Islet precursor cell (in vitro differentiated cells): Measurements from ENCODE around the gene ACTL7A.
"Not testable (repeated sequence)": the region's sequence is repeated elsewhere in the genome, so short reads cannot be mapped to it uniquely, and the experiment has no call there.

ENCODE experiments used
- DNase-seq: peaks from one replicate; pipeline ENCODE4 v3.0.0-alpha.2; 2018

ACTL7A gene

GRCh38 chr9:108880738-108881316 is 18.8 kb downstream of the ACTL7A start:
- no peak for DNase-seq

GRCh38 chr9:108882052-108882888 is 20.2 kb downstream of the ACTL7A start:
- no peak for DNase-seq

GRCh38 chr9:108883085-108883484 is 21.0 kb downstream of the ACTL7A start:
- DNase-seq: no peak

GRCh38 chr9:108884701-108885100 is 22.6 kb downstream of the ACTL7A start:
- DNase-seq: no peak

- no peak for DNase-seq
Observed at GRCh38 chr9:108885643-108886348, 23.7 kb downstream of the ACTL7A start.

GRCh38 chr9:108886594-108887271 is 24.7 kb downstream of the ACTL7A start:
- DNase-seq: not testable (repeated sequence)

- DNase-seq: no peak
Observed at GRCh38 chr9:108889649-108890067, 27.6 kb downstream of the ACTL7A start.

- no peak for DNase-seq
Observed at GRCh38 chr9:108894225-108894997, 32.3 kb downstream of the ACTL7A start.

- no peak for DNase-seq
Observed at GRCh38 chr9:108897324-108898096, 35.4 kb downstream of the ACTL7A start.

- not testable (repeated sequence) for DNase-seq
Observed at GRCh38 chr9:108899023-108899695, 37.1 kb downstream of the ACTL7A start.

GRCh38 chr9:108900176-108900575 is 38.1 kb downstream of the ACTL7A start:
- DNase-seq: no peak

GRCh38 chr9:108903420-108904103 is 41.5 kb downstream of the ACTL7A start:
- no peak for DNase-seq

- DNase-seq: no peak
Observed at GRCh38 chr9:108904161-108904560, 42.1 kb downstream of the ACTL7A start.

GRCh38 chr9:108905494-108905893 is 43.4 kb downstream of the ACTL7A start:
- DNase-seq: no peak

GRCh38 chr9:108910402-108910801 is 48.3 kb downstream of the ACTL7A start:
- DNase-seq: no peak

- DNase-seq: no peak
Observed at GRCh38 chr9:108910914-108911313, 48.8 kb downstream of the ACTL7A start.

- no peak for DNase-seq
Observed at GRCh38 chr9:108911820-108912219, 49.8 kb downstream of the ACTL7A start.
